ENCODE data around the gene GRIA1.

- TF ChIP-seq, protein P1, sequence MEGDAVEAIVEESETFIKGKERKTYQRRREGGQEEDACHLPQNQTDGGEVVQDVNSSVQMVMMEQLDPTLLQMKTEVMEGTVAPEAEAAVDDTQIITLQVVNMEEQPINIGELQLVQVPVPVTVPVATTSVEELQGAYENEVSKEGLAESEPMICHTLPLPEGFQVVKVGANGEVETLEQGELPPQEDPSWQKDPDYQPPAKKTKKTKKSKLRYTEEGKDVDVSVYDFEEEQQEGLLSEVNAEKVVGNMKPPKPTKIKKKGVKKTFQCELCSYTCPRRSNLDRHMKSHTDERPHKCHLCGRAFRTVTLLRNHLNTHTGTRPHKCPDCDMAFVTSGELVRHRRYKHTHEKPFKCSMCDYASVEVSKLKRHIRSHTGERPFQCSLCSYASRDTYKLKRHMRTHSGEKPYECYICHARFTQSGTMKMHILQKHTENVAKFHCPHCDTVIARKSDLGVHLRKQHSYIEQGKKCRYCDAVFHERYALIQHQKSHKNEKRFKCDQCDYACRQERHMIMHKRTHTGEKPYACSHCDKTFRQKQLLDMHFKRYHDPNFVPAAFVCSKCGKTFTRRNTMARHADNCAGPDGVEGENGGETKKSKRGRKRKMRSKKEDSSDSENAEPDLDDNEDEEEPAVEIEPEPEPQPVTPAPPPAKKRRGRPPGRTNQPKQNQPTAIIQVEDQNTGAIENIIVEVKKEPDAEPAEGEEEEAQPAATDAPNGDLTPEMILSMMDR (IDR thresholded peaks at IDR 0.05), result no peak
- TF ChIP-seq TCF7L2 (IDR thresholded peaks at IDR 0.05; ENCODE audit: low read depth, low read length) (no peak), POLR2AphosphoS5 (IDR thresholded peaks at IDR 0.05; ENCODE audit: low read depth, low read length) (no peak), REST (IDR thresholded peaks at IDR 0.05; ENCODE audit: insufficient read depth in 1 of 2, low read depth in 2 of 2, low read length in 1 of 2) (no peak), SIN3A (IDR thresholded peaks at IDR 0.05; ENCODE audit: borderline replicate concordance, insufficient read depth, low read depth, low read length) (no peak)
Measured at GRCh38 chr5:153783362-153783658, 292.8 kb downstream of the GRIA1 start.
